ENCODE data around the gene TRABD2B.

DNA sequence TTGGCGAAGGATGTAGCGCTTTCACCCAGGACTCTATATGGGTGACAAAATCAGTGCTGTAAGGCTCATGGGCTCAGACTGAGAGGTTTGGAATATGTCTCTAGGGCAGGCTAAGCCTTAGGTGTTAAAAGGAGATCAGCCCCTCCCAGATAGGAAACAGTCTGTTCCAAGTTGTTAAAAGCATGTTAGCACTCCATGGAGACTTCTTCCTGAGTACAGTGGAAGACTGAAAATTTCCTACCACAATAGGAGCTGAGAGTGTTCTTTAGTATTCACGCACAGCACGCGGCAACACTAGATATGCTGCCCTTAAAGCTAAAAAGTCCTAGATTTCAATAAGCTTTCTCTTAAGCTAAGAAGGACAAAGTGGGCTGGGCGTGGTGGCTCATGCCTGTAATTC, 122.1 kb downstream of the TRABD2B start:
- TF ChIP-seq, protein P1, sequence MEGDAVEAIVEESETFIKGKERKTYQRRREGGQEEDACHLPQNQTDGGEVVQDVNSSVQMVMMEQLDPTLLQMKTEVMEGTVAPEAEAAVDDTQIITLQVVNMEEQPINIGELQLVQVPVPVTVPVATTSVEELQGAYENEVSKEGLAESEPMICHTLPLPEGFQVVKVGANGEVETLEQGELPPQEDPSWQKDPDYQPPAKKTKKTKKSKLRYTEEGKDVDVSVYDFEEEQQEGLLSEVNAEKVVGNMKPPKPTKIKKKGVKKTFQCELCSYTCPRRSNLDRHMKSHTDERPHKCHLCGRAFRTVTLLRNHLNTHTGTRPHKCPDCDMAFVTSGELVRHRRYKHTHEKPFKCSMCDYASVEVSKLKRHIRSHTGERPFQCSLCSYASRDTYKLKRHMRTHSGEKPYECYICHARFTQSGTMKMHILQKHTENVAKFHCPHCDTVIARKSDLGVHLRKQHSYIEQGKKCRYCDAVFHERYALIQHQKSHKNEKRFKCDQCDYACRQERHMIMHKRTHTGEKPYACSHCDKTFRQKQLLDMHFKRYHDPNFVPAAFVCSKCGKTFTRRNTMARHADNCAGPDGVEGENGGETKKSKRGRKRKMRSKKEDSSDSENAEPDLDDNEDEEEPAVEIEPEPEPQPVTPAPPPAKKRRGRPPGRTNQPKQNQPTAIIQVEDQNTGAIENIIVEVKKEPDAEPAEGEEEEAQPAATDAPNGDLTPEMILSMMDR (IDR thresholded peaks at IDR 0.05) = no peak
- TF ChIP-seq POLR2A (IDR thresholded peaks at IDR 0.05) = no peak
